Mesothelial cell of epicardium (in vitro differentiated cells): ENCODE data around the gene COL23A1. TPM values are rescaled to one million over a fixed set of nuclear protein-coding genes. Genes with fewer than 3 reads are reported as not detected.
"Not testable (repeated sequence)": the region's sequence is repeated elsewhere in the genome, so short reads cannot be mapped to it uniquely, and the experiment has no call there.

Source experiments
- DNase-seq, 2 experiments: peaks; one replicate each; pipeline ENCODE4 v3.0.0; 2021; ENCODE audit warnings: low spot score in 2 of 2; ENCODE audit not compliant: unreplicated experiment in 2 of 2
- H3K27ac Mint-ChIP-seq: 2 replicates; pipeline ENCODE4 v1.8.0; 2021; ENCODE audit warnings: mixed read lengths
- H3K27me3 Mint-ChIP-seq: 2 replicates; pipeline ENCODE4 v1.8.0; 2021; ENCODE audit warnings: low read depth, mixed read lengths
- H3K36me3 Mint-ChIP-seq: 2 replicates; pipeline ENCODE4 v1.8.0; 2021; ENCODE audit warnings: mixed read lengths
- H3K4me1 Mint-ChIP-seq: 2 replicates; pipeline ENCODE4 v1.8.0; 2021; ENCODE audit warnings: mixed read lengths
- H3K4me3 Mint-ChIP-seq: 2 replicates; pipeline ENCODE4 v1.8.0; 2021; ENCODE audit warnings: mild to moderate bottlenecking, moderate library complexity, mixed read lengths
- H3K9me3 Mint-ChIP-seq: 2 replicates; pipeline ENCODE4 v1.8.0; 2021; ENCODE audit warnings: mixed read lengths
- CTCF ChIP-seq: fragments of 200-600 bp; sonication (generic); IDR thresholded peaks from one replicate; pipeline ENCODE4 v1.5.0; 2021; ENCODE audit warnings: antibody characterized with exemption; ENCODE audit not compliant: unreplicated experiment
- total RNA-seq: library from RNA; stranded (reverse); gene quantifications from 3 replicates; pipeline ENCODE4 v1.2.1, GENCODE V29; 2021

The COL23A1 gene
- total RNA-seq, 1 donor from 2014 or later: 13.6 TPM

- no peak for TF ChIP-seq CTCF
- H3K4me3 Mint-ChIP-seq: peak overlapping the region; percentile 76
- DNase-seq: no peak
- peak overlapping the region; percentile 85 for H3K27ac Mint-ChIP-seq
- peaks cover 11% of the 10 kb centered on the region for H3K9me3 Mint-ChIP-seq
- peaks cover 28% of the 10 kb centered on the region for H3K36me3 Mint-ChIP-seq
- no peaks in the 10 kb centered on the region for H3K27me3 Mint-ChIP-seq
- peaks cover 27% of the 10 kb centered on the region for H3K4me1 Mint-ChIP-seq
These were observed 358.6 kb downstream of the COL23A1 start for GRCh38 chr5:178231539-178232123.

GRCh38 chr5:178230879-178231538 is 359.2 kb downstream of the COL23A1 start:
- Mint-ChIP-seq H3K4me3 (peak overlapping the region; percentile 76), H3K4me1 (peaks cover 27% of the 10 kb centered on the region), H3K27ac (peak overlapping the region; percentile 85), H3K27me3 (no peaks in the 10 kb centered on the region), H3K9me3 (peaks cover 11% of the 10 kb centered on the region), H3K36me3 (peaks cover 31% of the 10 kb centered on the region)
- TF ChIP-seq CTCF: no peak
- DNase-seq: no peak

- TF ChIP-seq CTCF: no peak
These were observed 360.3 kb downstream of the COL23A1 start for GRCh38 chr5:178229861-178230260.

GRCh38 chr5:178229111-178229510 is 361.1 kb downstream of the COL23A1 start:
- not testable (repeated sequence) for H3K4me3 Mint-ChIP-seq, DNase-seq
- H3K36me3 Mint-ChIP-seq: peaks cover 35% of the 10 kb centered on the region

More at GRCh38 chr5:178229861-178230260, 360.3 kb downstream of the COL23A1 start:
- Mint-ChIP-seq H3K27ac (peak overlapping the region; percentile 39), H3K4me3 (peak overlapping the region; percentile 51), H3K27me3 (no peaks in the 10 kb centered on the region), H3K4me1 (peaks cover 26% of the 10 kb centered on the region), H3K36me3 (peaks cover 34% of the 10 kb centered on the region), H3K9me3 (peaks cover 11% of the 10 kb centered on the region)
- no peak for DNase-seq

GRCh38 chr5:178228609-178229008 is 361.6 kb downstream of the COL23A1 start:
- H3K27ac Mint-ChIP-seq: no peak overlapping the region
- H3K27me3 Mint-ChIP-seq: no peaks in the 10 kb centered on the region
- peaks cover 25% of the 10 kb centered on the region for H3K4me1 Mint-ChIP-seq
- peaks cover 38% of the 10 kb centered on the region for H3K36me3 Mint-ChIP-seq
- TF ChIP-seq CTCF: no peak
- no peak for DNase-seq
- peaks cover 11% of the 10 kb centered on the region for H3K9me3 Mint-ChIP-seq
- no peak overlapping the region for H3K4me3 Mint-ChIP-seq

More at GRCh38 chr5:178229111-178229510, 361.1 kb downstream of the COL23A1 start:
- H3K27me3 Mint-ChIP-seq, H3K27ac Mint-ChIP-seq: not testable (repeated sequence)
- H3K4me1 Mint-ChIP-seq: peaks cover 25% of the 10 kb centered on the region
- H3K9me3 Mint-ChIP-seq: peaks cover 11% of the 10 kb centered on the region

- Mint-ChIP-seq H3K36me3 (peaks cover 41% of the 10 kb centered on the region), H3K9me3 (peaks cover 11% of the 10 kb centered on the region), H3K4me3 (no peak overlapping the region), H3K4me1 (peaks cover 21% of the 10 kb centered on the region), H3K27ac (no peak overlapping the region), H3K27me3 (no peaks in the 10 kb centered on the region)
- no peak for TF ChIP-seq CTCF
- DNase-seq: no peak
These were observed 362.3 kb downstream of the COL23A1 start for GRCh38 chr5:178227929-178228328.
